HepG2 (cell line): ENCODE data around the gene KRT34. TPM values are rescaled to one million over a fixed set of nuclear protein-coding genes. Genes with fewer than 3 reads are reported as not detected.

Source experiments
- ATAC-seq: fragments of 200-7000 bp; cut with Tn5 transposase; 3 replicates; pipeline ENCODE4 v1.9.1; 2020; ENCODE audit warnings: mild to moderate bottlenecking, moderate library complexity
- BruUV-seq: library from RNA; stranded (reverse); fragments of 400-500 nt; replicated peaks from 2 replicates; lab custom pipeline; 2021; lab: Mats Ljungman, UMichigan
- CTCF ChIA-PET: fragments of 300-600 bp; formaldehyde crosslinking; extraction: SDS; loops from one replicate; lab custom pipeline; 2021; ENCODE audit warnings: low total read pairs, inconsistent platforms, low intra/inter-chr PET ratio; lab: Yijun Ruan, JAX
- POLR2A ChIA-PET: fragments of 350-600 bp; sonication (Branson Sonifier 250); formaldehyde crosslinking; loops from one replicate; lab custom pipeline; 2020; ENCODE audit warnings: antibody characterized with exemption, inconsistent platforms; lab: Yijun Ruan, JAX
- DNase-seq: peaks from one replicate; pipeline ENCODE4 v3.0.0-alpha.2; 2015; ENCODE audit warnings: low spot score
- FAIRE-seq: peaks from 3 replicates; lab custom pipeline; 2011; peaks lifted over from hg19 to GRCh38; lab: Jason Lieb, UNC
- H2AFZ ChIP-seq: one replicate; pipeline ENCODE4 v1.6.1; 2011; ENCODE audit warnings: low read length, inconsistent platforms
- H3K27ac ChIP-seq: fragments of 300-600 bp; 3 replicates; pipeline ENCODE4 v1.8.0; 2011; ENCODE audit warnings: mixed run types, mild to moderate bottlenecking, mixed read lengths, low read length, inconsistent platforms; ENCODE audit not compliant: insufficient read depth; ENCODE audit errors: extremely low read length
- H3K27me3 ChIP-seq, 2 experiments: fragments of 200-600 bp in 1 of 2; 2 replicates in 1 of 2; 3 replicates in 1 of 2; pipeline versions ENCODE4 v1.6.0 to v1.8.0; 2011; ENCODE audit warnings: low read length in 2 of 2, mild to moderate bottlenecking in 2 of 2, moderate library complexity in 2 of 2, inconsistent platforms in 1 of 2; ENCODE audit not compliant: insufficient read depth in 2 of 2, control insufficient read depth in 1 of 2
- H3K36me3 ChIP-seq, 2 experiments: fragments of 200-600 bp in 1 of 2; replicated peaks in 1 of 2; 2 replicates in 1 of 2; 3 replicates in 1 of 2; pipeline versions ENCODE4 v1.5.1 to v1.8.0; 2011; ENCODE audit warnings: low read length in 2 of 2, inconsistent platforms in 1 of 2; ENCODE audit not compliant: insufficient read depth in 2 of 2, control insufficient read depth in 1 of 2
- H3K4me1 ChIP-seq: 2 replicates; pipeline ENCODE4 v1.5.1; 2012; ENCODE audit warnings: low read length, inconsistent platforms; ENCODE audit not compliant: insufficient read depth
- H3K4me2 ChIP-seq: 2 replicates; pipeline ENCODE4 v1.6.0; 2011; ENCODE audit warnings: low read depth, low read length, inconsistent platforms
- H3K4me3 ChIP-seq, 3 experiments: fragments of 200-600 bp in 1 of 3; sonication (generic), shearing (Covaris generic) in 1 of 3; replicated peaks in 1 of 3; 2 replicates each; pipeline ENCODE4 v1.5.1; 2011 to 2016; ENCODE audit warnings: low read length in 3 of 3, inconsistent platforms in 2 of 3, low read depth in 2 of 3, mild to moderate bottlenecking in 2 of 3, control low read depth in 1 of 3, mixed read lengths in 1 of 3; ENCODE audit not compliant: insufficient read depth in 1 of 3
- H3K79me2 ChIP-seq: one replicate; pipeline ENCODE4 v1.6.1; 2011; ENCODE audit warnings: low read length, inconsistent platforms; ENCODE audit not compliant: insufficient read depth
- H3K9ac ChIP-seq: 2 replicates; pipeline ENCODE4 v1.6.0; 2011; ENCODE audit warnings: mild to moderate bottlenecking, low read depth, low read length, inconsistent platforms; ENCODE audit not compliant: insufficient read depth
- H3K9me3 ChIP-seq: 2 replicates; pipeline ENCODE4 v1.5.1; 2012; ENCODE audit warnings: mild to moderate bottlenecking, low read length
- H4K20me1 ChIP-seq: 2 replicates; pipeline ENCODE4 v1.6.0; 2011; ENCODE audit warnings: inconsistent platforms, mild to moderate bottlenecking, low read length, moderate library complexity; ENCODE audit not compliant: insufficient read depth
- CEBPG ChIP-seq: IDR thresholded peaks from 2 replicates; pipeline ENCODE4 v1.6.1; 2016
- ETS1 ChIP-seq: sonication (generic); formaldehyde crosslinking; IDR thresholded peaks from 2 replicates; pipeline ENCODE4 v1.4.0; 2020; ENCODE audit warnings: missing genetic modification reagents
- NFIC ChIP-seq: IDR thresholded peaks from 2 replicates; pipeline ENCODE4 v1.6.1; 2012; ENCODE audit warnings: mild to moderate bottlenecking, low read length, inconsistent platforms
- SNRNP70 ChIP-seq: fragments of 200-400 bp; formaldehyde crosslinking; IDR thresholded peaks from 2 replicates; pipeline ENCODE4 v1.6.1; 2017; ENCODE audit warnings: mild to moderate bottlenecking, low read depth, low read length, moderate library complexity
- TBL1XR1 ChIP-seq: fragments of 150-350 bp; IDR thresholded peaks from 2 replicates; pipeline ENCODE4 v1.6.1; 2014; ENCODE audit warnings: borderline replicate concordance, low read length; ENCODE audit not compliant: partially characterized antibody
- THAP7 ChIP-seq: sonication (generic); formaldehyde crosslinking; IDR thresholded peaks from 2 replicates; pipeline ENCODE4 v1.8.1; 2023; ENCODE audit warnings: mild to moderate bottlenecking, missing genetic modification reagents
- TSC22D2 ChIP-seq: sonication (generic); formaldehyde crosslinking; IDR thresholded peaks from 2 replicates; pipeline ENCODE4 v1.5.1; 2020; ENCODE audit warnings: missing genetic modification reagents, mild to moderate bottlenecking, borderline replicate concordance
- YEATS4 ChIP-seq: sonication (generic); formaldehyde crosslinking; IDR thresholded peaks from 2 replicates; pipeline ENCODE4 v1.4.0; 2020; ENCODE audit warnings: missing genetic modification reagents, borderline replicate concordance
- ZBTB3 ChIP-seq: sonication (generic); formaldehyde crosslinking; IDR thresholded peaks from 2 replicates; pipeline ENCODE4 v1.4.0; 2020; ENCODE audit warnings: low read depth, mild to moderate bottlenecking, moderate library complexity, missing genetic modification reagents, borderline replicate concordance
- ZFP36L2 ChIP-seq: sonication (generic); formaldehyde crosslinking; IDR thresholded peaks from 2 replicates; pipeline ENCODE4 v1.4.0; 2020; ENCODE audit warnings: missing genetic modification reagents
- ZNF253 ChIP-seq: sonication (generic); formaldehyde crosslinking; IDR thresholded peaks from 2 replicates; pipeline ENCODE4 v1.8.0; 2022; ENCODE audit warnings: mild to moderate bottlenecking, missing genetic modification reagents, borderline replicate concordance
- WGBS: methylation state at CpG from one replicate; pipeline ENCODE4 v1.1.6; 2017; ENCODE audit warnings: low lambda C conversion rate; 5-methylcytosine and 5-hydroxymethylcytosine counted together
- in situ Hi-C: cut with HindIII; loops from 2 replicates; pipeline ENCODE4 v1.10.0; 2017; ENCODE audit warnings: low pct_unique_long_range_greater_than_20kb; ENCODE audit not compliant: extremely low pct_ligation_motif_present
- intact Hi-C: fragments of 100-400 bp; cut with micrococcal nuclease; formaldehyde crosslinking; loops from one replicate; pipeline ENCODE4 v1.10.0; 2022; ENCODE audit not compliant: unreplicated experiment
- polyA plus RNA-seq, 8 experiments: library from polyadenylated mRNA; depleted of rRNA in 3 of 8; stranded (reverse) in 7 of 8; unstranded in 1 of 8; fragments of >200 nt; fragmentation: Illumina TruSeq in 4 of 8; extraction: Trizol in 4 of 8; gene quantifications; 2 replicates each; pipeline versions ENCODE4 v1.2.1 to v1.2.3, GENCODE V29; 2011 to 2016; ENCODE audit warnings: low read depth in 4 of 8, missing spikeins in 1 of 8, mixed read lengths in 1 of 8; ENCODE audit not compliant: insufficient read depth in 1 of 8
- total RNA-seq, 5 experiments: library from RNA; depleted of rRNA; stranded (reverse); fragments of >200 nt; fragmentation: Illumina TruSeq; extraction: Trizol; gene quantifications; 2 replicates each; pipeline ENCODE4 v1.2.3, GENCODE V29; 2016; ENCODE audit warnings: low read depth in 1 of 5
- TF ChIP-seq, protein P1 (sequence below): sonication (generic); formaldehyde crosslinking; IDR thresholded peaks from 2 replicates; pipeline ENCODE4 v1.8.0; 2022; ENCODE audit warnings: missing genetic modification reagents, mild to moderate bottlenecking, moderate library complexity, borderline replicate concordance
- TF ChIP-seq, protein P2 (sequence below): sonication (generic); formaldehyde crosslinking; IDR thresholded peaks from 2 replicates; pipeline ENCODE4 v1.8.0; 2023; ENCODE audit warnings: mild to moderate bottlenecking, missing genetic modification reagents
- TF ChIP-seq, protein P3 (sequence below): sonication (generic); formaldehyde crosslinking; IDR thresholded peaks from 2 replicates; pipeline ENCODE4 v1.8.0; 2022; ENCODE audit warnings: low read depth, missing genetic modification reagents

The KRT34 gene
- total and polyA plus RNA-seq, 2 of the 13 experiments (the other 11 are each of a cell fraction or from before 2014, with no cell fraction given): not detected

DNA sequence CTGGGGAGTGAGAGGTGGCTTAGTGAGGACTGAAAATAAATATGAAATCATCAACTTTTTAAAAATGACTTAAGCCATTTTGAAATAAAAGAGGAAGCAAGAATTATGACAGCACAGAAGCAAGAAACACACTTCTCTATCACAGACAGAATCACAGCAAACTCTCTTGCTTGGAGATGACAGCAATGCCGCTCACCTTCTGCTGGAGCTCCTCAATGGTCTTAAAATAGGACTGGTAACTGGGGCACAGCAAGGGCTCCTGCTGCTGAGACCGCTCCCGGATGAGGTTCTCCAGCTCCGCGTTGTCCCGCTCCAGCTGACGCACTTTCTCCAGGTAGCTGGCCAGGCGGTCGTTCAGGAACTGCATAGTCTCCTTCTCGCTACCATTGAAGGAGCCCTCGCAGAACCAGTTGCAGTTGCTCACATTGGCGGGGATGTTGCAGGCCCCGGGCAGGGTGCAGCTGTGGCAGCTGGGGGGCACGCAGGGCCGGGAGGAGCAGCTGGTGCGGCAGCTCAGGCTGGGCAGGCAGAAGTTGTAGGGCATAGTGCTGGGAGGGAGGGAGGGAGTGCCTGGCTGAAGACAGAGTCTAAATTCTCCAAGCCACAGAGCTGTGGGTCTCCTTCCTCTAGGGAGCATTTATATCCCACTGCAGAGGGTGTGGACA, 15.0 kb upstream of the KRT34 start, which contains the start of gene KRT31:
KRT31 (minus strand) TSS at position 613 of the 665 bp plus-strand sequence; CDS start at position 544, 69 bp downstream.
- no peaks in the 10 kb centered on the region for H4K20me1 ChIP-seq
- no peak within 1 kb of the TSS for H3K9ac ChIP-seq
- FAIRE-seq (no peak), ATAC-seq (no peak), DNase-seq (no peak)
- H3K79me2 ChIP-seq: no peaks in the 10 kb centered on the region
- intact Hi-C loops (no loop called here), in situ Hi-C loops (no loop called here)
- TF ChIP-seq, protein P1, sequence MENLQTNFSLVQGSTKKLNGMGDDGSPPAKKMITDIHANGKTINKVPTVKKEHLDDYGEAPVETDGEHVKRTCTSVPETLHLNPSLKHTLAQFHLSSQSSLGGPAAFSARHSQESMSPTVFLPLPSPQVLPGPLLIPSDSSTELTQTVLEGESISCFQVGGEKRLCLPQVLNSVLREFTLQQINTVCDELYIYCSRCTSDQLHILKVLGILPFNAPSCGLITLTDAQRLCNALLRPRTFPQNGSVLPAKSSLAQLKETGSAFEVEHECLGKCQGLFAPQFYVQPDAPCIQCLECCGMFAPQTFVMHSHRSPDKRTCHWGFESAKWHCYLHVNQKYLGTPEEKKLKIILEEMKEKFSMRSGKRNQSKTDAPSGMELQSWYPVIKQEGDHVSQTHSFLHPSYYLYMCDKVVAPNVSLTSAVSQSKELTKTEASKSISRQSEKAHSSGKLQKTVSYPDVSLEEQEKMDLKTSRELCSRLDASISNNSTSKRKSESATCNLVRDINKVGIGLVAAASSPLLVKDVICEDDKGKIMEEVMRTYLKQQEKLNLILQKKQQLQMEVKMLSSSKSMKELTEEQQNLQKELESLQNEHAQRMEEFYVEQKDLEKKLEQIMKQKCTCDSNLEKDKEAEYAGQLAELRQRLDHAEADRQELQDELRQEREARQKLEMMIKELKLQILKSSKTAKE (CRISPR knock-in tag): no peak
- TF ChIP-seq, protein P2, sequence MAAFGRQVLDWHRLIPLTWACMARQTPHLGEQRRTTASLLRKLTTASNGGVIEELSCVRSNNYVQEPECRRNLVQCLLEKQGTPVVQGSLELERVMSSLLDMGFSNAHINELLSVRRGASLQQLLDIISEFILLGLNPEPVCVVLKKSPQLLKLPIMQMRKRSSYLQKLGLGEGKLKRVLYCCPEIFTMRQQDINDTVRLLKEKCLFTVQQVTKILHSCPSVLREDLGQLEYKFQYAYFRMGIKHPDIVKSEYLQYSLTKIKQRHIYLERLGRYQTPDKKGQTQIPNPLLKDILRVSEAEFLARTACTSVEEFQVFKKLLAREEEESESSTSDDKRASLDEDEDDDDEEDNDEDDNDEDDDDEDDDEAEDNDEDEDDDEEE (CRISPR knock-in tag): no peak
- TF ChIP-seq ETS1 (no peak), SNRNP70 (no peak), ZFP36L2 (CRISPR knock-in tag) (no peak), THAP7 (CRISPR knock-in tag) (no peak), YEATS4 (CRISPR knock-in tag) (no peak), ZBTB3 (no peak), NFIC (no peak), CEBPG (no peak), TBL1XR1 (no peak), TSC22D2 (CRISPR knock-in tag) (no peak), ZNF253 (CRISPR knock-in tag) (no peak)
- TF ChIP-seq, protein P3, sequence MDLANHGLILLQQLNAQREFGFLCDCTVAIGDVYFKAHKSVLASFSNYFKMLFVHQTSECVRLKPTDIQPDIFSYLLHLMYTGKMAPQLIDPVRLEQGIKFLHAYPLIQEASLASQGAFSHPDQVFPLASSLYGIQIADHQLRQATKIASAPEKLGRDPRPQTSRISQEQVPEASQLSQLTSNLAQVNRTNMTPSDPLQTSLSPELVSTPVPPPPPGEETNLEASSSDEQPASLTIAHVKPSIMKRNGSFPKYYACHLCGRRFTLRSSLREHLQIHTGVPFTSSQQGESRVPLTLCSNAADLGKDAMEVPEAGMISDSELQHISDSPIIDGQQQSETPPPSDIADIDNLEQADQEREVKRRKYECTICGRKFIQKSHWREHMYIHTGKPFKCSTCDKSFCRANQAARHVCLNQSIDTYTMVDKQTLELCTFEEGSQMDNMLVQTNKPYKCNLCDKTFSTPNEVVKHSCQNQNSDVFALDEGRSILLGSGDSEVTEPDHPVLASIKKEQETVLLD (CRISPR knock-in tag): no peak
- peaks cover 2 to 11% of the 10 kb centered on the region in 2 experiments; a peak in 3 of 5 replicates for H3K27me3 ChIP-seq
- H3K27ac ChIP-seq: no peak within 1 kb of the TSS
- no peaks in the 10 kb centered on the region for H3K9me3 ChIP-seq
- H3K4me3 ChIP-seq: no peak within 1 kb of the TSS
- ChIA-PET CTCF (no interaction called here), POLR2A (no interaction called here)
- H3K36me3 ChIP-seq: no peaks in the 10 kb centered on the region
- no peak within 1 kb of the TSS for H3K4me2 ChIP-seq
- H3K4me1 ChIP-seq: no peaks in the 10 kb centered on the region
- WGBS: 55% methylated on average over 15 of the region's 16 CpGs
- H2AFZ ChIP-seq: no peak within 1 kb of the TSS
- BruUV-seq: no TSS peak
